GM19328 (cell line): ENCODE data around the gene XXYLT1.
"Not testable (repeated sequence)": the region's sequence is repeated elsewhere in the genome, so short reads cannot be mapped to it uniquely, and the experiment has no call there.

Experiments
- ATAC-seq: cut with Tn5 transposase; IDR thresholded peaks from one replicate; pipeline ENCODE4 v1.9.1; 2021; ENCODE audit warnings: mild to moderate bottlenecking, moderate library complexity; ENCODE audit not compliant: unreplicated experiment

The XXYLT1 gene

DNA sequence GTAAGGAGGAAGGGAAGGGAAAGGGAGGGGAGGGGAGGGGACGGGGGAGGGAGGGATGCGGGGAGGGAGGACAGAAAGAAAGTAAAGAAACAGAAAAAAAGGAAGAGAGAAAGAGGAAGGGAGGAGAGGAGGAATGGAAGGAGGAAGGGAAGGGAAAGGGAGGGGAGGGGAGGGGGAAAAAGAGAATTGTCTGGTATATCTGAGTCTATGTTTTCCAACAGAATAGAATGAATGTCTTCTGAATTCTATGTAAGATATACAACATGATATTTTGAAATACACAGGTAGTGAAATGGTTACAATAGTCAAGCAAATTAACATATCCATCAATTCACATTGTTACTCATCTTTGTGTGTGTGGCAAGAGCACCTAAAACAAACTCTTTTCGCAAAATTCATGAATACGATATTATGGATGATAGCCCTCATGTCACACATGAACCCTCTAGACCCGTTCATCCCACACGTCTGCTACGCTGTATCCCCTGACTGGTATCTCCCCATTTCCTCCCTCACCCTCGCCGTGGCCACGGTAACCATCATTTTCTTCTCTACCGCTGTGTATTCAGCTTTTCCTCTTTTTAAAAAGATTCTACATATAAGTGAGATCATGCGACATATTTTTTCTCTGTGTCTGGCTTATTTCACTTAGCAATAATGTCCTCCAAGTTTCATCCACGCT is 168.9 kb downstream of the XXYLT1 start:
- ATAC-seq, result no peak

DNA sequence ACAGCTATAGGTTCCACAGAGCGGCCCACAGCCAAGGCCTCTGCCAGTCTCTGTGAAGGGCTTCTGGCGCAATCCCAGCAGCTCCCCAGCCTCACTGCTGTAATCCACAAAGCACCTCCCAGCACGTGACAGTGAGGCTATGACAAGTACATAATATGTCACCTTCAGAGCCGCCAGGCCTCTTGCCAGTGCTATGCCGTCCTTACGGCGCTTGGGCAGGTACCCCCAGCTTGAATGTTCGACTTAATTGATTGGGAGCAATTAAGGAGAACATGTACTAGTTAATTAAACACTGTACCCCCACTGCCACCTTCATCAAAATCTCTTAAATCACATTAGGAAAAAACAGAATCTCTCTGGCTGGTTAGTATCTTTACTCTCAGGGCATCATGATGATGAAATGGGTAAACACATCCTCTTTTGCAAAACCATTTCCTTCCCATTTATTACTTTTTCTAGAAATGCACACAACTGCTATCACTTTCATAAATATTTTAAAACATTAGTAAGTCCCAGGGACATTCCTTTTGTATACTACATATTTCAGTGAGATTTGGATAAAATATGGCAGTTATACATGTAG is 169.9 kb downstream of the XXYLT1 start:
- ATAC-seq, result no peak

DNA sequence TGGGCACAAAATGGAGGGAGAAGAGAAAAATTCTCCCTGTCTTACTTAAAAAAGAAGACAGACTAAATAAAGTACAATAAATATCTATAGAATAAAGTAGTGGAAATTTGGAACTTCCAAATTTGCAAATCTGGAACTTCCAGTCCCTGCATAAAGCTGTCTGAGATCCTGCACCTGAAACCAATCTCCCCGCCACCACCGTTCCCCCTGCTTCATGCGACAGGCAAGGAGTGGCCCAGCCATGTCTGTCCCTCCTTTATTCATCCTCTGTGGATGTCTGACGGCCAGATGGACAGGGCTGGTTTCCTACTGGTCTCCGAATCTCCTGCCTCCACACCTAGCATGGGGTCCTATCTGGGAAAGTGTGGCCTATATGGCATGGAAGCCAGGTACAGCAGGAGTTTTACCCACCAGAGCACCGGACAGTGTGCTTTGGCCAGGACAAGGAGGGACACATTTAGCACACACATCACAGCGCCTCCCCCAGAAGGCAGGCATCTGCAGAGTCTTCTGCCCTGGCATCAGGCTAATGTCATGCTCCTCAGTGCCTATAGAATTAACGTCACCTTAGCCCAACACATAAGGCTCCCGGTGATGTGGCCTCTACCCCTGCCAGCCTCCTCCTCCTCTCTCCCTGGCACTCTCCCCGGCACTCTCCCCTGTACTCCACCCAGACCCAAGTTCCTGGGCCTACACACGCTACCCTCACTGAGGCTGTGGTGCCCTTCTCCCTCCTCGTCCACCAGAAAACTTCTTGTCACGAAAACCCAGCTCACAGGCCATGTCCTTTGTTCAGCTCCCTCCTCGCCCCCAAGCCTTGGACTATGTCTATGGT is 170.8 kb downstream of the XXYLT1 start:
- no peak for ATAC-seq

DNA sequence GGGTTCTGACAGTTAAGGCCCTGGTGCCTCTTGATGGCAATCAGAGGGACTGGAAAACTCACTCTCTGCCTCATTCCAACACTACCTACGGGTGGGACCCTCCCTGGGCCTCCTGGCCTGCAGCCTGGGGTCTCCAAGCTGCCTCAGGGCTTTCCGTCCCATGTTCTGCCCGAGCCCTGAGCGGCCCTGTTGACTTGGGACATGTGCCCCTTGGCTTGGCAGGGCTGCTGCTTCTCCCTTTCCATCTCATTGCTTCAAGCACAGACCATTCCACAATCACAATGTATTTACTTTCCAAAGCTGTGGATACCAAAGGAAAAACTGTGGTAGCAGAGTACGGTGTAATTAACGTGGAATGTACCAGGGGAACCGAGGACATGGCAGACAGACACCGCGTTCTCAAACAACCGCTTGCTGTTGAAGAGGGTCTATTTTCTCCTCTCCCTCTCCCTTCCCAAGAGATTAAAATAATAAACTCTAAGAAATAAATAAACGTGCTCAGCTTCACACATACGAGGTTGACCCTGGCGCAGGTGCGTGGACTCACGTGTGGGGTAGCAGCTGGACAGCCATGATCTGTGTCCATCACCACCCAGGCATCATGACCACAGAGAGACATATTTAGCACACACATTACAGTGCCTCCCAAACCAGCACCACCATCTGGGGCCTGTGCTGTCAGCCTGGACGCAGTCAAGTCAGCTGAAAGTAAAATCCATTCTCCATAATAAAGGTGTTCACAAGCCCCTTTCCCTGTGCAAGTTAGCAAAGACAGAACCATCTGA is 172.0 kb downstream of the XXYLT1 start:
- ATAC-seq, result no peak

DNA sequence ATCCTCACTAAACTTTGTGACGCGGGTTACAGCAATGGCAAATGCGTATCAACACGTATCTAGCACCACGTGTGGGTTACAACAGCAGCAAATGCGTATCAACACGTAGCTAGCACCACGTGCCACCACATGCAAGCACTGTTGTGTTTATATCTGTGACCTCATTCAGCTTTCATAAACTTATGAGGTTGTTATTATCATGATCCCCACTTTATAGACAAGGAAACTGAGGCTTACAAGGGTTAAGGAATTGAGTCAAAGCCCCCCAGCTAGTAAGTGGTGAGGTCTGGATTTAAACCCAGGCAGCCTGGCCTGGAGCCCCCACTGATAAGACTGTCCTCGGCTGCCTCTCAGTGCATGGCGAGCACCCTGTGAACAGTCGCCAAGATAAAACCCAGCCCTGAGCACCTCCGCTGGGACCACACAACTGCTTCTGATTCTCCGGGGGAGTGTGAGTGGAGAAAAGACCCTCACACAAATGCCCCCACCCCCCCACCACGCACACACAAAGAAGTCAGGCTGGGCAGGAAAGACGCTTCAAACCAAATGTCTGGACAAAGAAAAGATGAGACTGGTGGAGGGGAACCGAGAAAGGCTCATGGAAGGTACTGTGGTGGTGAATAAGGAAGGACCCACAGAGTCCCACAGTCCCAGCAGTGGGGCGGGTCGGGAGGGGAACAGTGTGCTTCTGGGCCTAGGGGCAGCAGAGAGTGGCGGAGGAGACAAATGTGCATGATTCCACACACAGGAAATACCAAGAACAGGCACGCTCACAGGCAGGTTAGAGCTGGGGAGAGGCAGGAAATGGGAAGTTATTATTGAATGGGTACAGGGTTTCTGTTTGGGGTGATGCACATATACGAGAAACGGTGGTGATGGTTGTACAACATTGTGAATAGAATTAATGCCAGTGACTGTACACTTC is 173.4 kb downstream of the XXYLT1 start:
- no peak for ATAC-seq

DNA sequence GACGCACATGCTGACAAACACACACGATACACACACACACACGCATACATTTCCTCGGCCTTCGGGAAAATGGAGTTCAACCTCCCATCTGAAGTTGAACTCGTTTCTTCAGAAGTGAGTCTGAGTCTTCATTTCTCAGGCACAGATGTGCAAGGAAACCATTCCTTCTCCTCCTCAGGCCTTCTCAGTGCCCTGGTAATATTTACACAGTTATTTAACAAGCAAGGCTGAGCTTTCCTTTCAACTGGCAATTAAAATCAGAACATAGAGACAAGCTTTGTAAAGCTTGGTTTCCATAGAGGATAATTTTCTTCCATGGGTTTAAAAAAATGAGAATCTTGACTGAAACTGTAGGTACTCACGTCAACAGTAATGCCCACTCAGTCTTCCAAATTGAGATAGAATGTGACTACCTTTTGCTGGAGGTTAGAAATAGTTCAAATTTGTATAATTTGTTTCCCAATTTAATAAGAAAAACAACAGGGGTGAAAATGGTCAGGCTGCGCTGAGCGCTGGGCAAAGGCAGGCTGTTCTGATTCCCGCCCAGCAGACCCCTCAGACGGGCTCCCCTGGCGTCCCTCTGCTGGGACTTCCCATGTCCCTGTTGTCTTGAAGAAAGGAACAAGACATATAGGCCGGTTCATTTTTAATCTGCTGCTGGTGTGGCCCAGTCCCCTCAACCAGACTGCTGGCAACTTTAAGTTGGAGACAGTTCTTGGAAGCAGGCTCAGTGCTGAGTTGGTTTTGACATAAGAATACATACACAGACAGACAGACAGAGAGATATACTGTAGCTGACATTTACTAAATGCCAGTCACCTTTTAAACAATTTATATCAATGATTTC is 174.3 kb downstream of the XXYLT1 start:
- ATAC-seq, result no peak

DNA sequence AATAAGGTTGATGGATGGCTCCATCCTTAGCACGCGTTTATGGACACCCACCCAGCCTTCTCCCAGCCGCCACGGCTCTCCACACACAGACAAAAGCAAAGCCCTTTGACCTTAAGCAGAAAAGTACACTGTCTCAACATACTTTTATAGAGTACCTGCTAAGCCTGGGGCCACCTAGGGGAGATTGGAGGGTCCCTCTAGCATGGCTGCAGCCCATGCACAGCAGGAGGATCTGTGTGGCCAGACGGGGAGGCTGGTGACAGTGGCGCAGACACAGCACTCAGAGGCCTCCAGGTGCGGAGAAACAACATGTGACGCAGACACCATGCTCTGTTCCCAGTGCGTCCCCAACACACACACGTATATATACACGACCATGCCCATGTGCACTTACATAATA is 174.9 kb downstream of the XXYLT1 start:
- no peak for ATAC-seq

DNA sequence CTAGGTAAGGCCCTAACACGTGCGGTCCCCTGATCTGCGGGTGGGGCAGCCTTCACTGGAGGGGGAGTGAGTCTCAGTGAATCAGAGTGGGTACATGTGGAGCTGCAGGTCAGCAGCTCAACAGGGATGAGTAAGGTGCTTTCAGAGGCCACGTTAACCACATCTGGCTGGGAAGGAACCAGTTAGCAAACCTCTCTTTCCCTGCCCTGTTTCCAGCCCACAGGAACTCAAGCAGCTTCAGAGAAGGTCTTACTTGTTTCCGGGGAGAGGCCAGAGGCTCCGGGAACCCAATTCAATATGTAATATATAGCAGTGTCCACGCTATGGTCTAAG is 175.3 kb downstream of the XXYLT1 start:
- ATAC-seq, result no peak

DNA sequence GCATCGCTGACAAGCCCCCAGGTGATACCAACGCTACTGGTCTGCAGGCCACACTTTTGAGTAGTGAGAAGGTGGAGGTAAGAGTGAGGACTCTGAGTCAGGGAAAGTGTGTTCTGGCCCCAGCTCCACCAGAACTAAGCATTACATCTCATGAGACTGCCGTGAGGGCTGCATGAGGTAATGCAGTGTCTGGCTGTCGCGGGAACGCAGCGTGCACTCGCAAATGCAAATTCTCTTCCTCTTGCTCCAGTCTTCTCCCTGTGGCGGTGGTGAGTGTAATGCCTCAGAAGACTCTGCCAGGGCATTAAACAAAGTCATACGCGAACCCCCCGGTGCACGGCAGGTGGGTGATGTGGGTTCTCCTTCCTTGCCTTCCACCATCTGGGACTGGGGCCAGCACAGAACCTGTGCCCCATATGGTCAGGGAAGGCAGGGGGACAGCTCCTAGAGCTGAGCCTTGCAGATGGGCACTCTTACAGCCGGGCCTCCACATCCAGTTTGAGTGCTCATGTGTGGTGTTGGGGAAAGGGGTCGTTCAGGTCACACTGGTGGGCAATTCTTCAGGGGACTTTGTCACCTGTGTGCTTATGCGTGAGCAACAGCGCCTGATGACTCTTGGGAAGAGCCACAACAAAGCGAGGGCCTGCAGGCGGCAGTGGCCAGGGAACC is 175.8 kb downstream of the XXYLT1 start:
- ATAC-seq, result no peak

DNA sequence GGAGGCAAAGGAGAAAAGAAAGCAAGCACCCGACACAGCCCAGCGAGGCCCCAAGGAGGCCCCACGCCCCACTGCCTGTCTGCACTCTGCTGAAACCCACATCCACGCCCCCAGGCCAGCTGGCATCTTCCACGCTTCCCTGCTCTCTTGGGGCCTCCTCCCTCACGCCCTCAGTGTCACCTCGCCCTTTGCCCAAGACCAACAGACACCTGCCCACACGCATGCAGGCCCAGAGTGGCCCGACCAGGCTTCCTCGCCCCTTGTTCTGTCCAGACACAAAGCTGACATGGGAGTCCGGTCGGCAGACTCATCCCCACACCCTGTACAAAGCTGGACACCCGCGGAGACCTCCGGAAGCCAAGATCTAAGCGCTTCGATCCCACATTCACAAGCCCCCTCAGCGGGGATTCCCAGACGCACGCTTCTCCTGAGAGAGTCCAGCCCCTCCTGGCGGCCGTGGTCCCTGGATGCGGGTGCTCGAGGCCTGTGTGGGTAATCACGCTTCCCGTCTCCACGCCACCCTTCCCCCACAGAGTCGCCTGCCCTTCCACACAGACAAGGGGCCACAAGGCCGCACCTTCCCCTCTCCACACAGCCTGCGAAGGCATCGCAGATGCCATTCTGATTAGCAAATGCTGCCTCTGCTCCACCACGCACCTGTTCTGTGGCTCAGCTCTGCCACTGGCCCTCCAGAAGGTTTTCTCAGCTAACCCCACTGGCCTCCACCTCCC is 176.6 kb downstream of the XXYLT1 start:
- peak; percentile 68 for ATAC-seq

DNA sequence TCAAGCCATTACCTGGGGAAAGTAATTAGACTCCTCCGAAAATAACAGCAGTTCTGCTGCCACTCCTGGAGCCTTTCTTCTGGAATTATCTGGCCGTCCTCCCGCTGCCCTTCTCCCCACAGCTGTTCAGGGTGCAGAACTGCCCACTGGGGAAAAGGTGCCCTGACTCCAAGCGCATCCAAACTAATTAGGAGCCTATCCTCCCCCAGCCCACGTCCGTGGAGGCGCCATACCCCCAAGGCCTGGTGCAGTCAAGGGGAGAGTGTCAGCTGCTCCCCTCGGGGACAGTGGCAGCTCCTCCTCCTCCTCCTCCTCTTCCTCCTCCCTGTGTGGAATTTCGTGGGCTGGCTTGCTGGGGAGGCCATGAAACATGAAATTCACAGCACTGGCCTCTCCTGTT is 177.2 kb downstream of the XXYLT1 start:
- ATAC-seq, result no peak

DNA sequence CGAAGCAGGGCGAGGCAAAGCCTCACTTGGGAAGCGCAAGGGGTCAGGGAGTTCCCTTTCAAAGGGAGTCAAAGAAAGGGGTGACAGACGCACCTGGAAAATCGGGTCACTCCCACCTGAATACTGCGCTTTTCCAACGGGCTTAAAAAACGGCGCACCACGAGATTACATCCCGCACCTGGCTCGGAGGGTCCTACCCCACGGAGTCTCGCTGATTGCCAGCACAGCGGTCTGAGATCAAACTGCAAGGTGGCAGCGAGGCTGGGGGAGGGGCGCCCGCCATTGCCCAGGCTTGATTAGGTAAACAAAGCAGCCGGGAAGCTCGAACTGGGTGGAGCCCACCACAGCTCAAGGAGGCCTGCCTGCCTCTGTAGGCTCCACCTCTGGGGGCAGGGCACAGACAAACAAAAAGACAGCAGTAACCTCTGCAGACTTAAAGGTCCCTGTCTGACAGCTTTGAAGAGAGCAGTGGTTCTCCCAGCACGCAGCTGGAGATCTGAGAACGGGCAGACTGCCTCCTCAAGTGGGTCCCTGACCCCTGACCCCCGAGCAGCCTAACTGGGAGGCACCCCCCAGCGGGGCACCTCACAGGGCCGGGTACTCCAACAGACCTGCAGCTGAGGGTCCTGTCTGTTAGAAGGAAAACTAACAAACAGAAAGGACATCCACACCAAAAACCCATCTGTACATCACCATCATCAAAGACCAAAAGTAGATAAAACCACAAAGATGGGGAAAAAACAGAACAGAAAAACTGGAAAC is 182.9 kb downstream of the XXYLT1 start:
- not testable (repeated sequence) for ATAC-seq

DNA sequence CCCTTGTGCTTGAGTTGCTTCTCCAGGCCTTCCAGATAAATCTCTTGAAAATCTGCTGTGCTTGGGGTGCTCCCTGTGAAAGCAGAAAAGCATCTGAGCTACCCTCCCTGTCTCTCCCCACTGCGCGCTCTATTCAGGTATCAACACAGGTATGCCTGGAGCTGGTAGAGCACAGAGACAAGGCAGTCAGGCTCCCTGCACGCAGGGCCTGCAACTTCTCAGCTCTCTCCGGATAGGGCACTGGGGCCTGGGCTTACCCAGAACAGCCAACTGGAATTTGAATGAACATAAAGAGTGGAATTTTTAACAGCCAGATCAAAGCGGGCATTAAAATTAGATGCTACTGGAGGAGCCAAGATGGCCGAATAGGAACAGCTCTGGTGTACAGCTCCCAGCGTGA is 183.6 kb downstream of the XXYLT1 start:
- no peak for ATAC-seq

DNA sequence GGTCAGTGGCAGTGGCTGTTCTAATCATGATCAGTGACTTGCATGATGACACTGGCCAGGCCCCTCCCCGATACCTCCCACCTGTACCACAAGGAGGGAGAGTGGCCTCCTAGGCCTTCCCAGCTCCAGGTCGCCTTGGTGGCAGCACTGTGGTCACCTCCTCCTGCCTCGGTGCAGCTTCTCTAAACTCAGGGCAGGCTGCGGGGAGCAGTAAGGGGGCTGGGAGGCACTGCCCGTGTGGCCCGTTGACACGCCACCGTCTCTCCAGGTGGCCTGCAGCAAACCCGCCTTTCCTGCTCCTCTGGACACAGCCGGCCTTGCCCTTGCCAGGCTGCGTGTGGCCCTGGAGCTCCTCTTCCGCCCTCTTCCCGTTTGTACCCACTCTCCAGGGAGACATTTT is 184.1 kb downstream of the XXYLT1 start:
- no peak for ATAC-seq

DNA sequence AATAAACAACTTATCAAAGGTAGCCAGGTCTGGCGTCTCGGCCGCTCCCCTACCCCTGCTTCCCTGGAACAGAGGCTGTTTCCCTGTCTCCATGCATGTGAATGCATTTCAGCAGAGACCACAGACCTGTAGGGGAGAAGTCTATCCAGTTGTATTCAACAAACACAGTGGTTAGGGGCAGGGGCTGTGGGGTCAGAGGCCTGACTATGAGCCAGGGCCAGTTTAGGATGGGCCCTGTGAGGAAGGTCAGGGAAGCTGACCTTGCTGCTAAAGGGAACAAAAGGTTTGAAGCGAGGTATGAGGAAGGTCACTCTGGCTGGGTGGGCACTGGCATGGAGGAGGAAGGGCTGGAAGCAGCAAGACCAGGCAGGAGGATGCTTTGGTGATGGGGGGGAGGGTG is 184.6 kb downstream of the XXYLT1 start:
- no peak for ATAC-seq

DNA sequence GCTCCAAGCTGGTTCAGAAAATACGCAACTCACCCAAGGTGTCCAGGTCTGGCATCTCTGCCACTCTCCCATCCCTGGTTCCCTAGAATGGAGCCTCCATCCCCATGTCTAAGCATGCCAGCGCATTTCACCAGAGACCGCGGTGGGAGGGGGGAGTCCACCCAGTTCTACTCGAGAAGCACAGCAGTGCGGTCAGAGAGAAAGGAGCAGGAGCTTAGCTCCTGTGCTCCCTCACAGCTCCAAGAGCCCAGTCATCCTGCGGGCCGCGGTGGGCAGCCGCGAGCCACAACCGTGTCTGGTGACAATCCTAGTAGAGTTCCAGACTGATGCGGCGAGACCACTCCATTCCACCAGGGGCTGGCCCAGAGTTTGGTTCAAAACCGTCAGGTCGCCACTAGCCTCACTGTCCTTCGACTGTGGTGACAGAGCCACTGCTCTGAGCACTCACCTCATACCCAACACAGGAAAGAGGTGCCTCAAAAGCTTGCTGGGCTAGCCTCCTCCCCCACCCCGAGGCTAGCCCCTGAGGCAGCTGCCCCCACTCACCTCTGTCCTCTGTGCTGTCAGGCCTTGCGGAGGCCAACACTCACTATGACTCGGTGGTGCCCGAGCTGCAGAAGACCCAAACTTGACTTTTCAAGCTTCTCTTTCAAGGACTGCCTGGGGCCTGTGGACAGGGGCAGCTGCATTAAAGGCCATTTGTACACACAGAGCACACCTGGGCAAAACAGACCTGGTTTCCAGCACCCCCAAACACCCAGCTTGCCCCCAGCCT is 185.4 kb downstream of the XXYLT1 start:
- no peak for ATAC-seq

DNA sequence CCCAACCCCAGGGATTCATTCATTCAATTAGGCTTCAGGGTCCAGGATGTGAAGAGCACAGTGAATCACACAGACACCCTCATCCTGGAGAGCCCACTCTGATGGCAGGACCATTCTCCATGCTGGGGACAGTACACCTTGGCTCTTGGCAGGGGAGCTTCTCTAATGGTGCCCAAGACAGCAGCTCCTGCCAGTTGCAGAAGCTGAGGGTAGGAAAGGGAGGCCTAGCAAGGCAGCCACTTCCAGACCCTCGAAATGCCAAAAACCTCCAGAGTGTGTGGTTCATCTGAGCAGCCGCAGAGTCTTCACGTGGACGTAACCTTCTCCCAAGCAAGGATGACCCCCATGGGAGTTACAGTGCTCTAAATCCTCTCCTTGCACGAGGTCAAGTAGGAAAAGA is 186.2 kb downstream of the XXYLT1 start:
- no peak for ATAC-seq
